GM20000 (cell line): Measurements from ENCODE around the gene NT5C1B.

Experiments used
- DNase-seq: peaks from one replicate; pipeline ENCODE4 v3.0.0; 2012; ENCODE audit warnings: low spot score
- CTCF ChIP-seq: IDR thresholded peaks from 2 replicates; pipeline ENCODE4 v1.5.1; 2012; ENCODE audit warnings: mild to moderate bottlenecking, control low read depth; ENCODE audit errors: extremely low read depth, missing control alignments

The NT5C1B gene

GRCh38 chr2:18611184-18611583 lies 21.8 kb upstream of the NT5C1B start:
- no peak for DNase-seq
- TF ChIP-seq CTCF, result no peak

- DNase-seq, result no peak
- no peak for TF ChIP-seq CTCF
These were observed 21.3 kb upstream of the NT5C1B start for GRCh38 chr2:18610651-18611050.

GRCh38 chr2:18610090-18610489 lies 20.7 kb upstream of the NT5C1B start:
- no peak for TF ChIP-seq CTCF
- no peak for DNase-seq

- no peak for DNase-seq
- no peak for TF ChIP-seq CTCF
These were observed 15.7 kb upstream of the NT5C1B start for GRCh38 chr2:18605115-18605514.

GRCh38 chr2:18604531-18604885 lies 15.1 kb upstream of the NT5C1B start:
- DNase-seq, result no peak
- no peak for TF ChIP-seq CTCF

- no peak for DNase-seq
- no peak for TF ChIP-seq CTCF
These were observed 14.6 kb upstream of the NT5C1B start for GRCh38 chr2:18603854-18604530.

- TF ChIP-seq CTCF, result no peak
- no peak for DNase-seq
These were observed 12.9 kb upstream of the NT5C1B start for GRCh38 chr2:18602298-18602697.
